Ishikawa (cell line): ENCODE measurements around the gene KLHDC8B.

Experiments
- CEBPB ChIP-seq: IDR thresholded peaks from 2 replicates; pipeline ENCODE4 v1.6.1; 2012
- CREB1 ChIP-seq: IDR thresholded peaks from 2 replicates; pipeline ENCODE4 v1.6.1; 2012; ENCODE audit warnings: low read depth
- EGR1 ChIP-seq: IDR thresholded peaks from 2 replicates; pipeline ENCODE4 v1.6.1; 2012
- EP300 ChIP-seq: IDR thresholded peaks from 2 replicates; pipeline ENCODE4 v1.6.1; 2012; ENCODE audit warnings: borderline replicate concordance
- FOXM1 ChIP-seq: IDR thresholded peaks from 2 replicates; pipeline ENCODE4 v1.6.1; 2012; ENCODE audit warnings: low read depth, borderline replicate concordance
- NFIC ChIP-seq: IDR thresholded peaks from 2 replicates; pipeline ENCODE4 v1.6.1; 2012
- RAD21 ChIP-seq: IDR thresholded peaks from 2 replicates; pipeline ENCODE4 v1.6.1; 2012; ENCODE audit warnings: low read depth
- REST ChIP-seq: IDR thresholded peaks from 2 replicates; pipeline ENCODE4 v1.6.1; 2012; ENCODE audit warnings: low read depth, mild to moderate bottlenecking
- TAF1 ChIP-seq: IDR thresholded peaks from 2 replicates; pipeline ENCODE4 v1.6.1; 2012; ENCODE audit warnings: low read depth, mild to moderate bottlenecking
- TCF12 ChIP-seq: IDR thresholded peaks from 2 replicates; pipeline ENCODE4 v1.6.1; 2012; ENCODE audit warnings: low read depth
- TEAD4 ChIP-seq: IDR thresholded peaks from 2 replicates; pipeline ENCODE4 v1.6.1; 2012
- YY1 ChIP-seq: IDR thresholded peaks from 2 replicates; pipeline ENCODE4 v1.6.1; 2012; ENCODE audit warnings: low read depth
- ZBTB7A ChIP-seq: IDR thresholded peaks from 2 replicates; pipeline ENCODE4 v1.6.1; 2012; ENCODE audit warnings: low read depth
- TF ChIP-seq, protein P1 (sequence below): IDR thresholded peaks from 2 replicates; pipeline ENCODE4 v1.6.1; 2012
- TF ChIP-seq, protein P2 (sequence below): IDR thresholded peaks from 2 replicates; pipeline ENCODE4 v1.6.1; 2012

Gene KLHDC8B

DNA sequence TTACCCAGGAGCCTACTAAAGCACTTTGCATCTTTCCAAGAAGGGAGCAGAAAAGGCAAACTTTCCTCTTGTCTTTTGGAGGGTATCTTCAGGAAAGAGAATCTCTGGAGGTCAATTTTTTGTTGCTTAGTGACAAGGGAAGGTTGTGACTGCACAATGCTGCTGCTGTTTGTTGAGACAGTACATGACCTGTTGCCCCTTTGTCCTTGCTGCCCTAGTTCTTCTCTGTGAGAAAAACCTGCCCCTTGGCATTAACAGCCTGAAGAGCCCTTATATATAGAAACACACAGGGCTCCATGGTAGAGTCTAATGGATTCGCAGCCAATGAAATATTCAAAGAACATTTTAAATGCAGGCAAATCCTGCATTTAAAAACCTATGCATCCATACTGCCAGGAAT, 20.3 kb downstream of the KLHDC8B start:
- TF ChIP-seq RAD21 = no peak

GRCh38 chr3:49198161-49198560, 26.8 kb downstream of the KLHDC8B start:
- TF ChIP-seq CEBPB (no peak), REST (no peak), NFIC (no peak), TCF12 (no peak), FOXM1 (no peak)

- TF ChIP-seq EP300 (no peak), RAD21 (no peak)
Observed at GRCh38 chr3:49198611-49199230, 27.3 kb downstream of the KLHDC8B start.

DNA sequence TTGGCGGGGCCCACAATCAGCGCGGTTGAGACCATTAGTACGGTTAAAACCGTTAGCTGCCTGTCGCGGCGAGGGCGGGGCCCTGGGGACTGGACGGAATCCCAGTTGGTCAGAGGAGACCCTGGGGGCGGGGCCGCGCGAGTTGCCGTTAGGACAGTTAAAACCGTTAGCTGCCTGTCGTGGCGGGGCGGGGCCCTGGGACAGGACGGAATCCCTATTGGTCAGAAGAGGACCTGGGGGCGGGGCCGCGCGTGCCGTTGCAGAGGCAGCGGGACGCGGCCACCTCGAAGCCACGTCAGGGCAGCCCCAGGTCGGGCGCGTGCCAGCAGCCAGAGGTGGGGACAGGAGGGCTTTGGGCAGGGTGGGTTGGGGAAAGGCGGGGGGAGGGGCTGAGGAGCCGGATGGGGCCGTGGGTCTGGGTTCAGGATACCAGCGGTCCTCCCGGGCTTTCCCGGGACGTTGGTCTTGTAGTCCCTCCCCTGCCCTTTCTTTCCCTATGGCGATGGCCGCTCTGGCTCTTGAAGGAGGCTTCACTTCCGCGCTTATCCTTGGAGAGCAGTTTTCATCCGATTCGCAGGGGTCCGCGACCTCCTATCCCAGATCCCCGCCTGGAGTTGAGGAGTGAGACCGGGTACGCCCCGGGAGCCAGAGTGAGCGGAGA, 28.0 kb downstream of the KLHDC8B start:
- TF ChIP-seq NFIC (no peak), REST (no peak), ZBTB7A (no peak)
- TF ChIP-seq, protein P1, sequence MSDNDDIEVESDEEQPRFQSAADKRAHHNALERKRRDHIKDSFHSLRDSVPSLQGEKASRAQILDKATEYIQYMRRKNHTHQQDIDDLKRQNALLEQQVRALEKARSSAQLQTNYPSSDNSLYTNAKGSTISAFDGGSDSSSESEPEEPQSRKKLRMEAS = peak; percentile 79
- TF ChIP-seq, protein P2, sequence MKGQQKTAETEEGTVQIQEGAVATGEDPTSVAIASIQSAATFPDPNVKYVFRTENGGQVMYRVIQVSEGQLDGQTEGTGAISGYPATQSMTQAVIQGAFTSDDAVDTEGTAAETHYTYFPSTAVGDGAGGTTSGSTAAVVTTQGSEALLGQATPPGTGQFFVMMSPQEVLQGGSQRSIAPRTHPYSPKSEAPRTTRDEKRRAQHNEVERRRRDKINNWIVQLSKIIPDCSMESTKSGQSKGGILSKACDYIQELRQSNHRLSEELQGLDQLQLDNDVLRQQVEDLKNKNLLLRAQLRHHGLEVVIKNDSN = no peak

- no peak for TF ChIP-seq CEBPB
- no peak for TF ChIP-seq TAF1
Observed at GRCh38 chr3:49199900-49200281, 28.5 kb downstream of the KLHDC8B start.

- TF ChIP-seq NFIC (no peak), FOXM1 (no peak), YY1 (no peak), TAF1 (no peak), EP300 (no peak), TCF12 (no peak), EGR1 (no peak), CREB1 (no peak), CEBPB (no peak), TEAD4 (no peak), RAD21 (no peak), ZBTB7A (no peak), REST (no peak)
- TF ChIP-seq, protein P1 = no peak
- TF ChIP-seq, protein P2 = no peak
Observed at GRCh38 chr3:49213541-49213943, 42.1 kb downstream of the KLHDC8B start.
